SU-DHL-6 (cell line): Measurements from ENCODE around the gene SLCO4A1.

Source experiments
- H2AFZ ChIP-seq: fragments of 200-600 bp; sonication (generic); 2 replicates; pipeline ENCODE4 v1.6.1; 2014; ENCODE audit warnings: low read depth, mild to moderate bottlenecking, moderate library complexity, mixed read lengths, antibody characterized with exemption, low read length; ENCODE audit not compliant: severe bottlenecking
- H3F3A ChIP-seq: fragments of 200-600 bp; shearing (Covaris generic); 2 replicates; pipeline ENCODE4 v1.6.0; 2016; ENCODE audit warnings: antibody characterized with exemption, mild to moderate bottlenecking; ENCODE audit not compliant: insufficient read depth
- H3K27ac ChIP-seq: fragments of 200-600 bp; sonication (generic); 2 replicates; pipeline ENCODE4 v1.5.1; 2016; ENCODE audit warnings: low read depth, mild to moderate bottlenecking, low read length, moderate library complexity, mixed read lengths
- H3K27me3 ChIP-seq: fragments of 200-600 bp; sonication (generic), shearing (Covaris generic); 2 replicates; pipeline ENCODE4 v1.6.0; 2014; ENCODE audit warnings: mild to moderate bottlenecking, low read length
- H3K36me3 ChIP-seq: fragments of 200-600 bp; sonication (generic); 2 replicates; pipeline ENCODE4 v1.6.1; 2014; ENCODE audit warnings: mild to moderate bottlenecking, low read length, mixed read lengths
- H3K4me2 ChIP-seq: fragments of 300-600, 200-600 bp; shearing (Covaris generic), sonication (generic); 2 replicates; pipeline ENCODE4 v1.6.0; 2014; ENCODE audit warnings: low read length, low read depth, mild to moderate bottlenecking; ENCODE audit not compliant: poor library complexity, severe bottlenecking
- H3K4me3 ChIP-seq: fragments of 200-600 bp; sonication (generic); 2 replicates; pipeline ENCODE4 v1.5.1; 2014; ENCODE audit warnings: antibody characterized with exemption, low read length, mild to moderate bottlenecking, mixed read lengths; ENCODE audit not compliant: insufficient read depth, poor library complexity, severe bottlenecking
- H3K79me2 ChIP-seq: fragments of 200-600 bp; sonication (generic); 2 replicates; pipeline ENCODE4 v1.6.1; 2014; ENCODE audit warnings: mild to moderate bottlenecking, low read length, moderate library complexity; ENCODE audit not compliant: insufficient read depth
- H3K9ac ChIP-seq: fragments of 200-600 bp; sonication (generic); 2 replicates; pipeline ENCODE4 v1.7.0; 2014; ENCODE audit warnings: mild to moderate bottlenecking, low read length
- H3K9me2 ChIP-seq: fragments of 200-600 bp; sonication (generic); replicated peaks from 2 replicates; pipeline ENCODE4 v1.6.1; 2014; ENCODE audit warnings: low read length; ENCODE audit not compliant: insufficient read depth
- H3K9me3 ChIP-seq: fragments of 200-600 bp; sonication (generic); 2 replicates; pipeline ENCODE4 v1.6.1; 2014; ENCODE audit warnings: low read length, mixed read lengths; ENCODE audit not compliant: insufficient read depth
- H4K20me1 ChIP-seq: fragments of 200-600 bp; sonication (generic); 2 replicates; pipeline ENCODE4 v1.6.1; 2014; ENCODE audit warnings: low read depth, mild to moderate bottlenecking, antibody characterized with exemption, low read length, moderate library complexity, mixed read lengths
- EZH2phosphoT487 ChIP-seq: fragments of 200-600 bp; sonication (generic), shearing (Covaris generic); conservative IDR thresholded peaks from 2 replicates; pipeline ENCODE4 v1.6.1; 2018; ENCODE audit warnings: mild to moderate bottlenecking, antibody characterized with exemption, low read length, moderate library complexity, mixed read lengths
- TF ChIP-seq, protein P1 (sequence below): fragments of 200-600 bp; sonication (generic); IDR thresholded peaks from one replicate; pipeline ENCODE4 v1.5.1; 2017; ENCODE audit warnings: antibody characterized with exemption, mild to moderate bottlenecking, low read length, moderate library complexity; ENCODE audit not compliant: insufficient read depth, poor library complexity, severe bottlenecking

The SLCO4A1 gene

DNA sequence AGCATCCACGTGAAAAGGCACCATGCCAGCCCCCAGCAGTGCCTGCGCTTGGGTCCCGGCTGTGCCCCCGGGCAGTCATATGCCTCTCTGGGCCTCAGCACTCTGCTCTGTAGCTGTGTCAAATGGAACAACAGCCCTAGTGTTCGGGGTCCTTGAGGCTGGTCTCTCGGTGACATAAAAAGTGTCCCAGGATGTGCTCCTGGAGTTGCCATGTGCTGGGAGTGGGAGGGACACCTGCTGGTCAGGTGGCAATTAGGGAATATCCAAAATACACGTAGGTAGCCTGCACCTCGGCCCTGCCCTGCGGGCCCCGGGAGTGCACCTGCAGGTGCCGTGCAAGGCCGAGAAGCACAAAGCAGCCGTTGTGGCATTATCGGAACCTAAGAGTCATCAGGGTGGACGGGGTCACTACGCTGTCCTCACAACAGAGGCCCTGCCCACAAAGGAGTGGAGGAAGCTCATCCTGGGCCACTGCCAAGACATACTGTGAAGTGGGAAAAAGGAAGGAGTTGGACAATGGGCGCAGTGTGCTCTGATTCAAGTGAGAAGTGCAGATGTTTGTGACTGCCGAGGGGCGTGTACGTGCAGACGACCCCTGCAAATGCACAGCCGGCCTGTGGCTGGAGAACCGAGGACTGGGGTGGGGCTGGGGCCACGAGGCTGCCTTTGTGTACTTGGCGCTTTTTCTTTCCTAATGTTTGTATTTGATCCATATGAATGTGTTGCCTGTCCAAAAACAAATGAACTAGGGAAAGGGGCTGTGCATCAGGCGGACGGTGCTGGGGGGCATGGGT, 24.6 kb downstream of the SLCO4A1 start:
- no peak overlapping the region for H3K9ac ChIP-seq
- no peak overlapping the region for H3K27ac ChIP-seq
- no peak overlapping the region for H2AFZ ChIP-seq
- H3K27me3 ChIP-seq = no peaks in the 10 kb centered on the region
- H3K4me3 ChIP-seq = no peak overlapping the region
- H3K9me2 ChIP-seq = no peaks in the 10 kb centered on the region
- no peaks in the 10 kb centered on the region for H3F3A ChIP-seq
- no peak for TF ChIP-seq EZH2phosphoT487
- TF ChIP-seq, protein P1, sequence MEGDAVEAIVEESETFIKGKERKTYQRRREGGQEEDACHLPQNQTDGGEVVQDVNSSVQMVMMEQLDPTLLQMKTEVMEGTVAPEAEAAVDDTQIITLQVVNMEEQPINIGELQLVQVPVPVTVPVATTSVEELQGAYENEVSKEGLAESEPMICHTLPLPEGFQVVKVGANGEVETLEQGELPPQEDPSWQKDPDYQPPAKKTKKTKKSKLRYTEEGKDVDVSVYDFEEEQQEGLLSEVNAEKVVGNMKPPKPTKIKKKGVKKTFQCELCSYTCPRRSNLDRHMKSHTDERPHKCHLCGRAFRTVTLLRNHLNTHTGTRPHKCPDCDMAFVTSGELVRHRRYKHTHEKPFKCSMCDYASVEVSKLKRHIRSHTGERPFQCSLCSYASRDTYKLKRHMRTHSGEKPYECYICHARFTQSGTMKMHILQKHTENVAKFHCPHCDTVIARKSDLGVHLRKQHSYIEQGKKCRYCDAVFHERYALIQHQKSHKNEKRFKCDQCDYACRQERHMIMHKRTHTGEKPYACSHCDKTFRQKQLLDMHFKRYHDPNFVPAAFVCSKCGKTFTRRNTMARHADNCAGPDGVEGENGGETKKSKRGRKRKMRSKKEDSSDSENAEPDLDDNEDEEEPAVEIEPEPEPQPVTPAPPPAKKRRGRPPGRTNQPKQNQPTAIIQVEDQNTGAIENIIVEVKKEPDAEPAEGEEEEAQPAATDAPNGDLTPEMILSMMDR = no peak
- no peak overlapping the region for H3K4me2 ChIP-seq
- no peaks in the 10 kb centered on the region for H4K20me1 ChIP-seq
- H3K79me2 ChIP-seq = no peaks in the 10 kb centered on the region
- no peaks in the 10 kb centered on the region for H3K9me3 ChIP-seq
- H3K36me3 ChIP-seq = no peaks in the 10 kb centered on the region

DNA sequence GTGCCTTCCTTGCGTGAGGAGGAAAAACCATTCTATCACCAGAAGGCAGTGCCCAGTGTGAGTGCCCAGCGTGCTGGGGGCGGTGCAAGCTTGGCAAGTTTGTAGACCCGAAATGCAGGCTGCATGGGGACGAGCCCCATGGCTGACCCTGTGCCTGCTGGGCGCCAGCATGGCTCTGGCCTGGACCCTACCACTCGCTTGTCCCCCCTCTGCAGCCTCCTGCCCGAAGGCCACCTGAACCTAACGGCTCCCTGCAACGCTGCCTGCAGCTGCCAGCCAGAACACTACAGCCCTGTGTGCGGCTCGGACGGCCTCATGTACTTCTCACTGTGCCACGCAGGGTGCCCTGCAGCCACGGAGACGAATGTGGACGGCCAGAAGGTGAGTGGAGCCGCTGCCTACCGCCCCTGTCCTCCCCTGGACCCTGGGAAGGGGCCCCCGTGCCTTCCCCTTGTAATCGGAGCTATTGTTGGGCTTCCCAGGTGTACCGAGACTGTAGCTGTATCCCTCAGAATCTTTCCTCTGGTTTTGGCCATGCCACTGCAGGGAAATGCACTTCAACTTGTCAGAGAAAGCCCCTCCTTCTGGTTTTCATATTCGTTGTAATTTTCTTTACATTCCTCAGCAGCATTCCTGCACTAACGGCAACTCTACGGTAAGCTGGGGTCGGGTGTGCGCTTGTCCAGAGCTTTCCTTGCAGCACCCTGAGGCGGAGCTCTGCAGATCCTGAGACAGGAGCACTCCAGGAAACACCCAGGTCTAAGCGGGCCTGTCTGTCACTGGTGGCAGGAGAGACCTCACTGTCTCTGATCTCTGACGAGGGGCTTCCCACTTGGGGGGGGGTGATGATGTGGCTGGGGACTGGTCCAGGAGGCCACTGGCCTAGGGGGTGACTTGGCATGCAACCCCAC, 25.5 kb downstream of the SLCO4A1 start:
- Histone ChIP-seq H3K36me3 (no peaks in the 10 kb centered on the region), H3K9ac (no peak overlapping the region), H3K9me3 (no peaks in the 10 kb centered on the region), H3K9me2 (no peaks in the 10 kb centered on the region), H2AFZ (no peak overlapping the region), H3F3A (no peaks in the 10 kb centered on the region), H3K27me3 (no peaks in the 10 kb centered on the region), H3K4me3 (no peak overlapping the region), H4K20me1 (no peaks in the 10 kb centered on the region), H3K79me2 (no peaks in the 10 kb centered on the region), H3K4me2 (no peak overlapping the region), H3K27ac (no peak overlapping the region)
- TF ChIP-seq, protein P1 = no peak
- TF ChIP-seq EZH2phosphoT487 = no peak

DNA sequence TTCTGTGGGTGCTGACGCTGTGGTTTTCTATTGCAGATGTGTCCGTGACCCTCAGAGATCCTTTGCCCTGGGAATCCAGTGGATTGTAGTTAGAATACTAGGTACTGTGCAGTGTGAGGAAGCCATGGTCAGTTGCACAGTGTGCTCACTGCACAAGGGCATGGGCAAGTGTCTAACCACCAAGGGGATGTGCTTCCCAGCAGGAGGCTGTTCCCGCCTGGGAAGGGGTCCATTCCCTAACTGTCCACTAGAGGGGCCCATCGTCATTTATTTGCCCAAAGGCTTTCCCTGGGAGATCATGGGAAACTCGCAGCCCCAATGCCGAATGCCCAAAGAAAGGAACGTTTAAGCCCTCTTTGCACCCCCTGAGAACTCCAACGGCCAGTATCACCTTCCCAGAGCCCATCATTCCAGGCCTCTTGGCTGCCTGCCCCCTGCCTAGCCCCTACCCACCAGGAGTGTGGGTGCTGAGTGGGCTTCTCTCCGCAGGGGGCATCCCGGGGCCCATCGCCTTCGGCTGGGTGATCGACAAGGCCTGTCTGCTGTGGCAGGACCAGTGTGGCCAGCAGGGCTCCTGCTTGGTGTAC, 26.2 kb downstream of the SLCO4A1 start:
- Histone ChIP-seq H3K27me3 (no peaks in the 10 kb centered on the region), H3F3A (no peaks in the 10 kb centered on the region), H3K79me2 (no peaks in the 10 kb centered on the region), H3K9me3 (no peaks in the 10 kb centered on the region), H3K36me3 (no peaks in the 10 kb centered on the region), H3K9ac (no peak overlapping the region), H2AFZ (no peak overlapping the region), H4K20me1 (no peaks in the 10 kb centered on the region), H3K9me2 (no peaks in the 10 kb centered on the region), H3K4me3 (no peak overlapping the region), H3K27ac (no peak overlapping the region), H3K4me2 (no peak overlapping the region)
- TF ChIP-seq, protein P1 = peak; percentile 43
- no peak for TF ChIP-seq EZH2phosphoT487
